HCT116 (cell line): ENCODE results near the gene OR4K17. TPM values are rescaled to one million over a fixed set of nuclear protein-coding genes. Genes with fewer than 3 reads are reported as not detected.

ENCODE experiments used
- ATAC-seq: fragments of 200-7000 bp; cut with Tn5 transposase; 2 replicates; pipeline ENCODE4 v1.9.1; 2020; ENCODE audit warnings: mild to moderate bottlenecking, moderate library complexity
- BruUV-seq: library from RNA; stranded (reverse); fragments of 400-500 nt; replicated peaks from 2 replicates; lab custom pipeline; 2021; lab: Mats Ljungman, UMichigan
- CTCF ChIA-PET: fragments of 300-600 bp; sonication (Branson Sonifier 250); formaldehyde crosslinking; loops from one replicate; lab custom pipeline; 2021; ENCODE audit warnings: antibody characterized with exemption; lab: Charles Lee
- POLR2A ChIA-PET: fragments of 300-600, 350-600 bp; sonication (Branson Sonifier 250); formaldehyde crosslinking; loops from one replicate; lab custom pipeline; 2021; ENCODE audit warnings: antibody characterized with exemption; lab: Charles Lee
- RAD21 ChIA-PET, 2 experiments: fragments of 300-600 bp; sonication (Branson Sonifier 250); formaldehyde crosslinking; loops; one replicate each; lab custom pipeline; 2023; ENCODE audit warnings: low total read pairs in 2 of 2; ENCODE audit not compliant: uncharacterized antibody in 2 of 2, unreplicated experiment in 2 of 2, low non-redundant PET in 1 of 2; lab: Charles Lee
- DNase-seq: peaks from one replicate; pipeline ENCODE4 v3.0.0-alpha.2; 2010; ENCODE audit warnings: low read depth, low spot score
- H2AFZ ChIP-seq: fragments of 200-600 bp; shearing (Covaris generic), sonication (generic); 2 replicates; pipeline ENCODE4 v1.6.1; 2017; ENCODE audit warnings: low read depth, mixed run types, mixed read lengths, antibody characterized with exemption, low read length; ENCODE audit not compliant: poor library complexity, severe bottlenecking
- H3K27ac ChIP-seq: 2 replicates; pipeline ENCODE4 v1.5.1; 2012; ENCODE audit warnings: low read depth, low read length
- H3K27me3 ChIP-seq: fragments of 200-600 bp; sonication (generic); 2 replicates; pipeline ENCODE4 v1.6.1; 2016; ENCODE audit warnings: mixed run types, low read length, mixed read lengths; ENCODE audit not compliant: insufficient read depth
- H3K36me3 ChIP-seq, 2 experiments: fragments of 200-500 bp in 1 of 2; fragments of 200-600 bp in 1 of 2; sonication (Bioruptor generic) in 1 of 2; sonication (generic) in 1 of 2; 2 replicates each; pipeline versions ENCODE4 v1.5.1 to v1.6.1; 2014 to 2016; ENCODE audit warnings: low read length in 2 of 2, inconsistent platforms in 1 of 2, mixed read lengths in 1 of 2, mixed run types in 1 of 2; ENCODE audit not compliant: insufficient read depth in 2 of 2, control insufficient read depth in 1 of 2
- H3K4me1 ChIP-seq, 2 experiments: fragments of 200-600 bp in 1 of 2; sonication (generic) in 1 of 2; 2 replicates each; pipeline versions ENCODE4 v1.5.1 to v1.6.1; 2012 to 2017; ENCODE audit warnings: low read length in 2 of 2, inconsistent platforms in 1 of 2, mild to moderate bottlenecking in 1 of 2, mixed read lengths in 1 of 2, mixed run types in 1 of 2, moderate library complexity in 1 of 2; ENCODE audit not compliant: insufficient read depth in 2 of 2, control insufficient read depth in 1 of 2
- H3K4me2 ChIP-seq: fragments of 200-600 bp; sonication (generic); 2 replicates; pipeline ENCODE4 v1.6.1; 2017; ENCODE audit warnings: mixed run types, low read length, mixed read lengths
- H3K4me3 ChIP-seq, 2 experiments: fragments of 200-600 bp in 1 of 2; sonication (generic) in 1 of 2; replicated peaks in 1 of 2; 2 replicates each; pipeline ENCODE4 v1.5.1; 2011 to 2016; ENCODE audit warnings: low read length in 2 of 2, control low read depth in 1 of 2, low read depth in 1 of 2, mild to moderate bottlenecking in 1 of 2, mixed read lengths in 1 of 2, mixed run types in 1 of 2
- H3K79me2 ChIP-seq: fragments of 200-600 bp; sonication (generic); 2 replicates; pipeline ENCODE4 v1.6.1; 2017; ENCODE audit warnings: mild to moderate bottlenecking, mixed run types, low read length, moderate library complexity, mixed read lengths; ENCODE audit not compliant: insufficient read depth
- H3K9ac ChIP-seq: fragments of 200-600 bp; sonication (generic); 2 replicates; pipeline ENCODE4 v1.6.1; 2016; ENCODE audit warnings: low read length, mixed read lengths
- H3K9me2 ChIP-seq: fragments of 200-600 bp; sonication (generic), shearing (Covaris generic); 2 replicates; pipeline ENCODE4 v1.6.1; 2017; ENCODE audit warnings: mixed run types, mild to moderate bottlenecking, moderate library complexity; ENCODE audit not compliant: insufficient read depth
- H3K9me3 ChIP-seq, 2 experiments: fragments of 200-500 bp in 1 of 2; fragments of 200-600 bp in 1 of 2; sonication (Bioruptor generic) in 1 of 2; sonication (generic) in 1 of 2; 2 replicates each; pipeline ENCODE4 v1.6.1; 2014 to 2017; ENCODE audit warnings: low read length in 2 of 2, mixed read lengths in 2 of 2, inconsistent platforms in 1 of 2, low read depth in 1 of 2, mild to moderate bottlenecking in 1 of 2, mixed run types in 1 of 2, moderate library complexity in 1 of 2; ENCODE audit not compliant: control insufficient read depth in 1 of 2, insufficient read depth in 1 of 2
- H4K20me1 ChIP-seq: fragments of 200-600 bp; sonication (generic), shearing (Covaris generic); 2 replicates; pipeline ENCODE4 v1.6.1; 2017; ENCODE audit warnings: mixed run types, mild to moderate bottlenecking, moderate library complexity; ENCODE audit not compliant: insufficient read depth
- CBX3 ChIP-seq: IDR thresholded peaks from 2 replicates; pipeline ENCODE4 v1.6.1; 2012; ENCODE audit warnings: low read depth
- CEBPB ChIP-seq: IDR thresholded peaks from 2 replicates; pipeline ENCODE4 v1.6.1; 2012; ENCODE audit warnings: low read depth
- CTCF ChIP-seq, 3 experiments: fragments of 200-600 bp in 1 of 3; sonication (generic) in 1 of 3; IDR thresholded peaks in 2 of 3; conservative IDR thresholded peaks in 1 of 3; 2 replicates each; pipeline ENCODE4 v1.5.1; 2012 to 2017; ENCODE audit warnings: low read depth in 2 of 3, low read length in 2 of 3, antibody characterized with exemption in 1 of 3, borderline replicate concordance in 1 of 3, control low read depth in 1 of 3, mild to moderate bottlenecking in 1 of 3, mixed read lengths in 1 of 3, mixed run types in 1 of 3, moderate library complexity in 1 of 3; ENCODE audit not compliant: insufficient read depth in 1 of 3
- EGR1 ChIP-seq: IDR thresholded peaks from 2 replicates; pipeline ENCODE4 v1.6.1; 2012; ENCODE audit warnings: low read depth
- ELF1 ChIP-seq: IDR thresholded peaks from 2 replicates; pipeline ENCODE4 v1.6.1; 2012; ENCODE audit warnings: low read depth, borderline replicate concordance
- EZH2 ChIP-seq: fragments of 200-600 bp; sonication (generic); IDR thresholded peaks from 2 replicates; pipeline ENCODE4 v1.6.1; 2017; ENCODE audit warnings: antibody characterized with exemption, mixed run types
- EZH2phosphoT487 ChIP-seq: fragments of 200-600 bp; IDR thresholded peaks from 2 replicates; pipeline ENCODE4 v1.6.1; 2018; ENCODE audit warnings: antibody characterized with exemption, borderline replicate concordance
- FOSL1 ChIP-seq: IDR thresholded peaks from 2 replicates; pipeline ENCODE4 v1.6.1; 2012; ENCODE audit warnings: low read depth
- JUND ChIP-seq: IDR thresholded peaks from 2 replicates; pipeline ENCODE4 v1.6.1; 2012
- MAX ChIP-seq: IDR thresholded peaks from 2 replicates; pipeline ENCODE4 v1.6.1; 2012
- POLR2A ChIP-seq: IDR thresholded peaks from 2 replicates; pipeline ENCODE4 v1.7.0; 2011; ENCODE audit warnings: borderline replicate concordance; ENCODE audit not compliant: insufficient read depth, insufficient read length; ENCODE audit errors: extremely low read depth
- POLR2AphosphoS5 ChIP-seq: IDR thresholded peaks from 2 replicates; pipeline ENCODE4 v1.6.1; 2011; ENCODE audit warnings: mild to moderate bottlenecking, low read depth, low read length, moderate library complexity
- REST ChIP-seq: IDR thresholded peaks from 2 replicates; pipeline ENCODE4 v1.6.1; 2012; ENCODE audit warnings: low read depth
- SP1 ChIP-seq: IDR thresholded peaks from 2 replicates; pipeline ENCODE4 v1.6.1; 2012; ENCODE audit warnings: low read depth
- SRF ChIP-seq: IDR thresholded peaks from 2 replicates; pipeline ENCODE4 v1.6.1; 2012; ENCODE audit warnings: low read depth
- TCF7L2 ChIP-seq: IDR thresholded peaks from 2 replicates; pipeline ENCODE4 v1.7.0; 2011; ENCODE audit warnings: borderline replicate concordance, inconsistent platforms; ENCODE audit not compliant: insufficient read depth, insufficient read length; ENCODE audit errors: extremely low read depth
- YY1 ChIP-seq: IDR thresholded peaks from 2 replicates; pipeline ENCODE4 v1.6.1; 2011; ENCODE audit warnings: low read length, low read depth, moderate library complexity, mild to moderate bottlenecking; ENCODE audit not compliant: insufficient replicate concordance; ENCODE audit errors: extremely low read depth
- ZFX ChIP-seq: fragments of 450-650 bp; IDR thresholded peaks from 2 replicates; pipeline ENCODE4 v1.6.1; 2017
- intact Hi-C: fragments of 100-400 bp; cut with micrococcal nuclease; formaldehyde crosslinking; loops from 2 replicates; pipeline ENCODE4 v1.10.0; 2022
- total RNA-seq: library from RNA; stranded (reverse); gene quantifications from one replicate; pipeline ENCODE4 v1.2.1, GENCODE V29; 2021; ENCODE audit not compliant: unreplicated experiment

Gene OR4K17
- total RNA-seq, 1 experiment from 2014 or later = not detected

GRCh38 chr14:20143911-20144310 lies 33.4 kb downstream of the OR4K17 start:
- H3K9ac ChIP-seq = no peak overlapping the region
- H3K27me3 ChIP-seq = no peaks in the 10 kb centered on the region
- ChIA-PET POLR2A (no interaction called here), CTCF (no interaction called here), RAD21 (no interaction called here)
- no peak for TF ChIP-seq CBX3
- peak in 2 of 3 experiments; percentile 16 to 36; a peak in 3 of 6 replicates for TF ChIP-seq CTCF (IDR thresholded peaks at IDR 0.05 in 2 of 3, conservative IDR thresholded peaks at IDR 0.05 in 1 of 3; ENCODE audit: borderline replicate concordance in 1 of 3, insufficient read depth in 1 of 3, low read depth in 2 of 3, low read length in 2 of 3)
- no peak for TF ChIP-seq EZH2
- H3K4me2 ChIP-seq = no peak overlapping the region
- H3K9me3 ChIP-seq = no peaks in the 10 kb centered on the region
- BruUV-seq = no TSS peak
- no peak overlapping the region for H3K27ac ChIP-seq
- H4K20me1 ChIP-seq = no peaks in the 10 kb centered on the region
- DNase-seq (no peak), ATAC-seq (peak; percentile 60; the same call in 1 of the 2 replicates)
- H3K79me2 ChIP-seq = no peaks in the 10 kb centered on the region
- no peak overlapping the region for H3K4me3 ChIP-seq
- intact Hi-C loops = no loop called here
- H3K9me2 ChIP-seq = no peaks in the 10 kb centered on the region
- no peaks in the 10 kb centered on the region for H3K36me3 ChIP-seq
- H3K4me1 ChIP-seq = no peaks in the 10 kb centered on the region
- no peak overlapping the region for H2AFZ ChIP-seq

GRCh38 chr14:20144820-20145219 lies 34.3 kb downstream of the OR4K17 start:
- H3K9ac ChIP-seq = no peak overlapping the region
- RAD21 ChIA-PET = no interaction called here
- BruUV-seq = no TSS peak
- TF ChIP-seq ELF1 (no peak), REST (no peak), YY1 (no peak), POLR2A (no peak), EZH2phosphoT487 (no peak), CEBPB (no peak), SRF (no peak), JUND (no peak), TCF7L2 (no peak), MAX (no peak), ZFX (no peak), SP1 (no peak), CBX3 (no peak), EGR1 (no peak), POLR2AphosphoS5 (no peak), FOSL1 (no peak)

More at GRCh38 chr14:20144820-20145219, 34.3 kb downstream of the OR4K17 start:
- H3K4me3 ChIP-seq = no peak overlapping the region
- no peak overlapping the region for H3K27ac ChIP-seq
- intact Hi-C loops = no loop called here
- no peaks in the 10 kb centered on the region for H3K79me2 ChIP-seq
- H3K27me3 ChIP-seq = no peaks in the 10 kb centered on the region
- ATAC-seq = no peak
- CTCF ChIA-PET = no interaction called here
- POLR2A ChIA-PET = no interaction called here
- H3K9me3 ChIP-seq = no peaks in the 10 kb centered on the region
- H2AFZ ChIP-seq = no peak overlapping the region
- H3K4me2 ChIP-seq = no peak overlapping the region
- H3K4me1 ChIP-seq = no peaks in the 10 kb centered on the region
- no peaks in the 10 kb centered on the region for H4K20me1 ChIP-seq
- no peaks in the 10 kb centered on the region for H3K9me2 ChIP-seq
- DNase-seq = no peak
- H3K36me3 ChIP-seq = no peaks in the 10 kb centered on the region
